Neuronal stem cell (in vitro differentiated cells): ENCODE measurements around the gene CHRDL2.

ENCODE experiments used
- DNase-seq: peaks from one replicate; pipeline ENCODE4 v3.0.0-alpha.2; 2013; ENCODE audit warnings: low spot score
- H2AFZ ChIP-seq: one replicate; pipeline ENCODE4 v1.6.1; 2013; ENCODE audit warnings: mild to moderate bottlenecking, low read length, inconsistent platforms
- H2AK5ac ChIP-seq: 2 replicates; pipeline ENCODE4 v1.6.1; 2013; ENCODE audit warnings: low read depth, mild to moderate bottlenecking, inconsistent platforms, low read length, moderate library complexity, mixed read lengths
- H2BK120ac ChIP-seq: 2 replicates; pipeline ENCODE4 v1.6.1; 2013; ENCODE audit warnings: low read depth, mild to moderate bottlenecking, inconsistent platforms, low read length, moderate library complexity, mixed read lengths
- H2BK12ac ChIP-seq: one replicate; pipeline ENCODE4 v1.6.1; 2013; ENCODE audit warnings: low read length, inconsistent platforms
- H2BK15ac ChIP-seq: 2 replicates; pipeline ENCODE4 v1.6.1; 2013; ENCODE audit warnings: mild to moderate bottlenecking, low read length, inconsistent platforms, mixed read lengths
- H2BK5ac ChIP-seq: one replicate; pipeline ENCODE4 v1.6.1; 2013; ENCODE audit warnings: inconsistent platforms, mild to moderate bottlenecking, low read length, moderate library complexity
- H3K14ac ChIP-seq: one replicate; pipeline ENCODE4 v1.6.1; 2013; ENCODE audit warnings: low read length, inconsistent platforms
- H3K18ac ChIP-seq: 2 replicates; pipeline ENCODE4 v1.6.1; 2013; ENCODE audit warnings: low read length, inconsistent platforms
- H3K23ac ChIP-seq: 2 replicates; pipeline ENCODE4 v1.6.1; 2013; ENCODE audit warnings: low read depth, mild to moderate bottlenecking, mixed read lengths, low read length, inconsistent platforms; ENCODE audit not compliant: poor library complexity
- H3K27ac ChIP-seq: replicated peaks from 3 replicates; pipeline ENCODE4 v1.5.1; 2013; ENCODE audit warnings: low read length, inconsistent platforms
- H3K27me3 ChIP-seq, 3 experiments: 2 replicates each; pipeline ENCODE4 v1.6.1; 2013; ENCODE audit warnings: low read length in 3 of 3, mild to moderate bottlenecking in 2 of 3, inconsistent platforms in 1 of 3, low read depth in 1 of 3, mixed read lengths in 1 of 3, moderate library complexity in 1 of 3; ENCODE audit not compliant: control insufficient read depth in 3 of 3, insufficient read depth in 3 of 3
- H3K36me3 ChIP-seq, 2 donors: replicated peaks in 1 of 2; 2 replicates each; pipeline ENCODE4 v1.6.1; 2013; ENCODE audit warnings: low read length in 2 of 2; ENCODE audit not compliant: control insufficient read depth in 2 of 2, insufficient read depth in 2 of 2
- H3K4ac ChIP-seq: 2 replicates; pipeline ENCODE4 v1.6.1; 2013; ENCODE audit warnings: inconsistent platforms, mild to moderate bottlenecking, low read length, moderate library complexity
- H3K4me1 ChIP-seq, 2 donors: 1 replicate in 1 of 2; 2 replicates in 1 of 2; pipeline ENCODE4 v1.6.1; 2013; ENCODE audit warnings: low read length in 2 of 2, low read depth in 1 of 2; ENCODE audit not compliant: control insufficient read depth in 2 of 2, insufficient read depth in 1 of 2
- H3K4me2 ChIP-seq: one replicate; pipeline ENCODE4 v1.6.1; 2013; ENCODE audit warnings: mild to moderate bottlenecking, low read length, inconsistent platforms; ENCODE audit not compliant: insufficient read depth, poor library complexity, severe bottlenecking
- H3K4me3 ChIP-seq, 2 donors: 2 replicates each; pipeline ENCODE4 v1.5.1; 2013; ENCODE audit warnings: low read length in 2 of 2, mild to moderate bottlenecking in 2 of 2, inconsistent platforms in 1 of 2, moderate library complexity in 1 of 2
- H3K79me1 ChIP-seq: one replicate; pipeline ENCODE4 v1.6.1; 2013; ENCODE audit warnings: low read depth, mild to moderate bottlenecking, inconsistent platforms, low read length, moderate library complexity
- H3K9ac ChIP-seq: one replicate; pipeline ENCODE4 v1.6.1; 2013; ENCODE audit warnings: mild to moderate bottlenecking, low read depth, low read length, inconsistent platforms; ENCODE audit not compliant: poor library complexity
- H3K9me3 ChIP-seq, 2 donors: replicated peaks in 1 of 2; 2 replicates each; pipeline versions ENCODE3 to v1.6.1; 2013; ENCODE audit warnings: low read length in 2 of 2, mild to moderate bottlenecking in 2 of 2, inconsistent platforms in 1 of 2, low read depth in 1 of 2, mixed read lengths in 1 of 2, moderate library complexity in 1 of 2; ENCODE audit not compliant: control insufficient read depth in 2 of 2, insufficient read depth in 1 of 2
- H4K8ac ChIP-seq: one replicate; pipeline ENCODE4 v1.6.1; 2013; ENCODE audit warnings: low read depth, mild to moderate bottlenecking, inconsistent platforms, low read length, moderate library complexity
- H4K91ac ChIP-seq: one replicate; pipeline ENCODE4 v1.6.1; 2013; ENCODE audit warnings: low read length, low read depth, mild to moderate bottlenecking, inconsistent platforms; ENCODE audit not compliant: poor library complexity
- WGBS, 2 donors: extraction: QIAGEN DNeasy Blood & Tissue Kit; methylation state at CpG; one replicate each; pipeline ENCODE4 v1.1.7; 2013; ENCODE audit warnings: missing lambda C conversion rate in 2 of 2, mixed read lengths in 1 of 2; ENCODE audit not compliant: insufficient read length in 2 of 2, insufficient replicate concordance in 1 of 2; ENCODE audit errors: extremely low coverage in 2 of 2; 5-methylcytosine and 5-hydroxymethylcytosine counted together

Gene CHRDL2

GRCh38 chr11:74683279-74683871, 47.9 kb downstream of the CHRDL2 start:
- H3K4me1 ChIP-seq: no peaks in the 10 kb centered on the region

GRCh38 chr11:74682731-74683278, 48.4 kb downstream of the CHRDL2 start:
- Histone ChIP-seq H4K8ac (no peak overlapping the region), H2AK5ac (no peak overlapping the region), H3K4me1 (no peaks in the 10 kb centered on the region), H3K4ac (no peak overlapping the region), H2AFZ (no peak overlapping the region), H3K36me3 (no peaks in the 10 kb centered on the region), H3K14ac (no peak overlapping the region), H3K9me3 (peaks cover 0 to 9% of the 10 kb centered on the region in 2 donors), H2BK12ac (no peak overlapping the region), H3K23ac (no peak overlapping the region), H3K79me1 (no peaks in the 10 kb centered on the region), H3K4me2 (peak overlapping the region; percentile 74), H3K27ac (no peak overlapping the region), H4K91ac (no peak overlapping the region), H2BK15ac (no peak overlapping the region), H3K4me3 (peak overlapping the region in 1 of 2 donors; percentile 71), H3K27me3 (peaks cover 0 to 7% (median 4%) of the 10 kb centered on the region in 3 experiments), H3K18ac (peak overlapping the region; percentile 5), H3K9ac (no peak overlapping the region), H2BK5ac (no peak overlapping the region), H2BK120ac (no peak overlapping the region)
- DNase-seq: no peak
- WGBS, 2 donors: no CpG with 5 or more reads among the region's 14 CpGs

More at GRCh38 chr11:74683279-74683871, 47.9 kb downstream of the CHRDL2 start:
- peak overlapping the region; percentile 5 for H3K18ac ChIP-seq
- no peak overlapping the region for H3K9ac ChIP-seq
- peak overlapping the region; percentile 74 for H3K4me2 ChIP-seq
- H4K91ac ChIP-seq: no peak overlapping the region
- no peak overlapping the region for H3K4ac ChIP-seq
- H2BK5ac ChIP-seq: no peak overlapping the region
- no peak overlapping the region for H4K8ac ChIP-seq
- WGBS, 2 donors: no CpG with 5 or more reads among the region's 59 CpGs
- H3K4me3 ChIP-seq: peak overlapping the region in 1 of 2 donors; percentile 71
- no peak overlapping the region for H3K23ac ChIP-seq
- H3K79me1 ChIP-seq: no peaks in the 10 kb centered on the region
- H3K36me3 ChIP-seq: no peaks in the 10 kb centered on the region
- DNase-seq: peak; percentile 26
- H3K27ac ChIP-seq: no peak overlapping the region
- no peak overlapping the region for H2BK15ac ChIP-seq
- H2AK5ac ChIP-seq: no peak overlapping the region
- no peak overlapping the region for H2BK120ac ChIP-seq
- H3K9me3 ChIP-seq: peaks cover 0 to 9% of the 10 kb centered on the region in 2 donors
- H3K14ac ChIP-seq: no peak overlapping the region
- H2AFZ ChIP-seq: no peak overlapping the region
- H2BK12ac ChIP-seq: no peak overlapping the region
- peaks cover 0 to 7% (median 4%) of the 10 kb centered on the region in 3 experiments for H3K27me3 ChIP-seq

- Histone ChIP-seq H2BK5ac (no peak overlapping the region), H3K9me3 (peaks cover 0 to 9% of the 10 kb centered on the region in 2 donors), H3K4me2 (no peak overlapping the region), H2AK5ac (peak overlapping the region; percentile 40), H3K23ac (peak overlapping the region; percentile 37), H2AFZ (no peak overlapping the region), H3K4ac (no peak overlapping the region), H3K27me3 (peaks cover 0 to 7% (median 4%) of the 10 kb centered on the region in 3 experiments), H3K36me3 (no peaks in the 10 kb centered on the region), H3K79me1 (no peaks in the 10 kb centered on the region), H4K8ac (no peak overlapping the region), H2BK120ac (no peak overlapping the region), H3K18ac (peak overlapping the region; percentile 40), H3K4me3 (no peak overlapping the region), H2BK15ac (peak overlapping the region; percentile 17), H3K9ac (no peak overlapping the region), H3K27ac (no peak overlapping the region), H4K91ac (no peak overlapping the region), H2BK12ac (no peak overlapping the region), H3K14ac (no peak overlapping the region), H3K4me1 (no peaks in the 10 kb centered on the region)
- no CpG with 5 or more reads among the region's 12 CpGs for WGBS, 2 donors
- DNase-seq: no peak
These were observed 49.3 kb downstream of the CHRDL2 start for GRCh38 chr11:74681686-74682651.
